Endothelial cell (in vitro differentiated cells): ENCODE results near the gene TMEM44. TPM values are rescaled to one million over a fixed set of nuclear protein-coding genes. Genes with fewer than 3 reads are reported as not detected.

Experiments used
- DNase-seq: peaks from one replicate; pipeline ENCODE4 v3.0.0; 2021; ENCODE audit warnings: low spot score
- H3K27ac Mint-ChIP-seq: one replicate; pipeline ENCODE4 v1.8.0; 2021; ENCODE audit warnings: mixed read lengths, inconsistent platforms; ENCODE audit not compliant: unreplicated experiment
- H3K27me3 Mint-ChIP-seq: one replicate; pipeline ENCODE4 v1.8.0; 2021; ENCODE audit warnings: mild to moderate bottlenecking, moderate library complexity, mixed read lengths, inconsistent platforms; ENCODE audit not compliant: unreplicated experiment
- H3K36me3 Mint-ChIP-seq: one replicate; pipeline ENCODE4 v1.8.0; 2021; ENCODE audit warnings: mild to moderate bottlenecking, low read depth, mixed read lengths, inconsistent platforms; ENCODE audit not compliant: unreplicated experiment
- H3K4me1 Mint-ChIP-seq: one replicate; pipeline ENCODE4 v1.8.0; 2021; ENCODE audit warnings: mild to moderate bottlenecking, mixed read lengths, inconsistent platforms; ENCODE audit not compliant: unreplicated experiment
- H3K4me3 Mint-ChIP-seq: one replicate; pipeline ENCODE4 v1.8.0; 2021; ENCODE audit warnings: mild to moderate bottlenecking, mixed read lengths, inconsistent platforms; ENCODE audit not compliant: unreplicated experiment
- H3K9me3 Mint-ChIP-seq: one replicate; pipeline ENCODE4 v1.8.0; 2021; ENCODE audit warnings: mixed read lengths, inconsistent platforms; ENCODE audit not compliant: unreplicated experiment
- total RNA-seq: library from RNA; stranded (reverse); fragmentation: NEBNext Ultra II Directional; extraction: Animal tissue kit (Norgen Biotek cat#: 25700); gene quantifications from one replicate; pipeline ENCODE4 v1.2.1, GENCODE V29; 2021; ENCODE audit not compliant: unreplicated experiment
- TF ChIP-seq, protein P1 (sequence below): fragments of 200-600 bp; sonication (generic); IDR thresholded peaks from one replicate; pipeline ENCODE4 v1.5.0; 2021; ENCODE audit warnings: antibody characterized with exemption; ENCODE audit not compliant: unreplicated experiment

Gene TMEM44
- total RNA-seq, 1 donor from 2014 or later, result 51.1 TPM

- peaks cover 14% of the 10 kb centered on the region for H3K4me1 Mint-ChIP-seq
- TF ChIP-seq, protein P1, sequence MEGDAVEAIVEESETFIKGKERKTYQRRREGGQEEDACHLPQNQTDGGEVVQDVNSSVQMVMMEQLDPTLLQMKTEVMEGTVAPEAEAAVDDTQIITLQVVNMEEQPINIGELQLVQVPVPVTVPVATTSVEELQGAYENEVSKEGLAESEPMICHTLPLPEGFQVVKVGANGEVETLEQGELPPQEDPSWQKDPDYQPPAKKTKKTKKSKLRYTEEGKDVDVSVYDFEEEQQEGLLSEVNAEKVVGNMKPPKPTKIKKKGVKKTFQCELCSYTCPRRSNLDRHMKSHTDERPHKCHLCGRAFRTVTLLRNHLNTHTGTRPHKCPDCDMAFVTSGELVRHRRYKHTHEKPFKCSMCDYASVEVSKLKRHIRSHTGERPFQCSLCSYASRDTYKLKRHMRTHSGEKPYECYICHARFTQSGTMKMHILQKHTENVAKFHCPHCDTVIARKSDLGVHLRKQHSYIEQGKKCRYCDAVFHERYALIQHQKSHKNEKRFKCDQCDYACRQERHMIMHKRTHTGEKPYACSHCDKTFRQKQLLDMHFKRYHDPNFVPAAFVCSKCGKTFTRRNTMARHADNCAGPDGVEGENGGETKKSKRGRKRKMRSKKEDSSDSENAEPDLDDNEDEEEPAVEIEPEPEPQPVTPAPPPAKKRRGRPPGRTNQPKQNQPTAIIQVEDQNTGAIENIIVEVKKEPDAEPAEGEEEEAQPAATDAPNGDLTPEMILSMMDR, result no peak
- H3K27ac Mint-ChIP-seq, result peak overlapping the region; percentile 16
- DNase-seq, result no peak
- H3K36me3 Mint-ChIP-seq, result peaks cover 28% of the 10 kb centered on the region
- H3K27me3 Mint-ChIP-seq, result peaks cover 3% of the 10 kb centered on the region
- H3K9me3 Mint-ChIP-seq, result no peaks in the 10 kb centered on the region
- peak overlapping the region; percentile 29 for H3K4me3 Mint-ChIP-seq
Measured at GRCh38 chr3:194584866-194585265, 48.4 kb downstream of the TMEM44 start.

- Mint-ChIP-seq H3K4me3 (peak overlapping the region; percentile 97), H3K36me3 (peaks cover 25% of the 10 kb centered on the region), H3K27me3 (peaks cover 3% of the 10 kb centered on the region), H3K4me1 (peaks cover 13% of the 10 kb centered on the region), H3K27ac (peak overlapping the region; percentile 90), H3K9me3 (no peaks in the 10 kb centered on the region)
- TF ChIP-seq, protein P1, result no peak
- no peak for DNase-seq
Measured at GRCh38 chr3:194584320-194584776, 48.9 kb downstream of the TMEM44 start.

- H3K4me3 Mint-ChIP-seq, result peak overlapping the region; percentile 65
- peaks cover 9% of the 10 kb centered on the region for H3K27me3 Mint-ChIP-seq
- no peaks in the 10 kb centered on the region for H3K9me3 Mint-ChIP-seq
- DNase-seq, result no peak
- TF ChIP-seq, protein P1, result no peak
- peaks cover 11% of the 10 kb centered on the region for H3K4me1 Mint-ChIP-seq
- no peak overlapping the region for H3K27ac Mint-ChIP-seq
- H3K36me3 Mint-ChIP-seq, result peaks cover 12% of the 10 kb centered on the region
Measured at GRCh38 chr3:194582196-194582905, 50.9 kb downstream of the TMEM44 start.

DNA sequence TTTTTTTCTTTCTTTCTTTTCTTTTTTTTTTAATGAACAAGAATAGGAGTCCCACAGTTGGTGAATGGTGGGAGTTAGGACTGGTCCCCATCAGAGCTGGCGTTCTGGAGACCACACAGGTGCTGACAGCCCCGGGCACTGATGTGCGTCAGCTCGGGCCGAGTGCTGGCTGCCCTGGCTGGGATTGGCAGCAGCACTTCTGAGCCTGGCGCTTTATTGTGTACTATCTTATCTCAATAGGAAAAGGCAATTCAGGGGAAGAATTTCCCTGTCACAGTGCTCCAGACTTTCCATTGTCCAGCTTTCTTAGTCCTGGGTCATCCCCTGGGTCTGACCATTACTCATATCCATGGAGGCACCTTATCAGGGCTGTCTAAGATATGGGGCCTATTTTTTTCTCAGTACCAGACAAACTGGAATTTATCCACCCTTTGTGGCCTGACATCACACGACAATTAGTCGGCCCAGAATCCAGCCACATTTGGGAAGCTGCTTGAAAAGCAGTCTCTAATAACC is 54.1 kb downstream of the TMEM44 start:
- Mint-ChIP-seq H3K27me3 (peaks cover 11% of the 10 kb centered on the region), H3K4me3 (no peak overlapping the region), H3K27ac (no peak overlapping the region), H3K9me3 (no peaks in the 10 kb centered on the region), H3K4me1 (peaks cover 2% of the 10 kb centered on the region), H3K36me3 (no peaks in the 10 kb centered on the region)
- TF ChIP-seq, protein P1, result no peak
- DNase-seq, result no peak
